HepG2 (cell line): ENCODE data around the gene KLKB1. TPM values are rescaled to one million over a fixed set of nuclear protein-coding genes. Genes with fewer than 3 reads are reported as not detected.

Experiments used
- ATF7-NPFF ChIP-seq: sonication (generic); formaldehyde crosslinking; IDR thresholded peaks from 2 replicates; pipeline ENCODE4 v1.8.1; 2023; ENCODE audit warnings: mild to moderate bottlenecking, low read depth, missing genetic modification reagents, moderate library complexity
- CBX5 ChIP-seq: sonication (generic); formaldehyde crosslinking; IDR thresholded peaks from 2 replicates; pipeline ENCODE4 v1.4.0; 2020; ENCODE audit warnings: missing genetic modification reagents, borderline replicate concordance
- RARA ChIP-seq: IDR thresholded peaks from 2 replicates; pipeline ENCODE4 v1.6.1; 2016; ENCODE audit warnings: missing genetic modification reagents, missing compliant biosample characterization
- SNAPC2 ChIP-seq: sonication (generic); formaldehyde crosslinking; IDR thresholded peaks from 2 replicates; pipeline ENCODE4 v1.8.1; 2022; ENCODE audit warnings: mild to moderate bottlenecking, missing genetic modification reagents
- SP4 ChIP-seq: sonication (generic); formaldehyde crosslinking; IDR thresholded peaks from 2 replicates; pipeline ENCODE4 v1.8.1; 2023; ENCODE audit warnings: mild to moderate bottlenecking, missing genetic modification reagents
- ZFYVE20 ChIP-seq: sonication (generic); formaldehyde crosslinking; IDR thresholded peaks from 2 replicates; pipeline ENCODE4 v1.8.0; 2023; ENCODE audit warnings: low read depth, mild to moderate bottlenecking, moderate library complexity, missing genetic modification reagents, borderline replicate concordance
- ZNF264 ChIP-seq: sonication (generic); formaldehyde crosslinking; IDR thresholded peaks from 2 replicates; pipeline ENCODE4 v1.4.0; 2020; ENCODE audit warnings: missing genetic modification reagents
- ZNF543 ChIP-seq: sonication (generic); formaldehyde crosslinking; IDR thresholded peaks from 2 replicates; pipeline ENCODE4 v1.4.0; 2020; ENCODE audit warnings: mild to moderate bottlenecking, missing genetic modification reagents
- ZNF549 ChIP-seq: sonication (generic); formaldehyde crosslinking; IDR thresholded peaks from 2 replicates; pipeline ENCODE4 v1.5.0; 2020; ENCODE audit warnings: missing genetic modification reagents
- ZNF569 ChIP-seq: sonication (generic); formaldehyde crosslinking; IDR thresholded peaks from 2 replicates; pipeline ENCODE4 v1.5.0; 2020; ENCODE audit warnings: mild to moderate bottlenecking, missing genetic modification reagents, moderate library complexity, borderline replicate concordance
- ZNF589 ChIP-seq: sonication (generic); formaldehyde crosslinking; conservative IDR thresholded peaks from 2 replicates; pipeline ENCODE4 v1.8.0; 2022; ENCODE audit warnings: mild to moderate bottlenecking, moderate library complexity, missing genetic modification reagents
- ZNF616 ChIP-seq: sonication (generic); formaldehyde crosslinking; IDR thresholded peaks from 2 replicates; pipeline ENCODE4 v1.5.0; 2020; ENCODE audit warnings: low read depth, mild to moderate bottlenecking, missing genetic modification reagents
- ZNF839 ChIP-seq: sonication (generic); formaldehyde crosslinking; IDR thresholded peaks from 2 replicates; pipeline ENCODE4 v1.4.0; 2020; ENCODE audit warnings: missing genetic modification reagents, mild to moderate bottlenecking, borderline replicate concordance
- polyA plus RNA-seq, 8 experiments: library from polyadenylated mRNA; depleted of rRNA in 3 of 8; stranded (reverse) in 7 of 8; unstranded in 1 of 8; fragments of >200 nt; fragmentation: Illumina TruSeq in 4 of 8; extraction: Trizol in 4 of 8; gene quantifications; 2 replicates each; pipeline versions ENCODE4 v1.2.1 to v1.2.3, GENCODE V29; 2011 to 2016; ENCODE audit warnings: low read depth in 4 of 8, missing spikeins in 1 of 8, mixed read lengths in 1 of 8; ENCODE audit not compliant: insufficient read depth in 1 of 8
- total RNA-seq, 5 experiments: library from RNA; depleted of rRNA; stranded (reverse); fragments of >200 nt; fragmentation: Illumina TruSeq; extraction: Trizol; gene quantifications; 2 replicates each; pipeline ENCODE4 v1.2.3, GENCODE V29; 2016; ENCODE audit warnings: low read depth in 1 of 5
- TF ChIP-seq, protein P1 (sequence below): sonication (generic); formaldehyde crosslinking; IDR thresholded peaks from 2 replicates; pipeline ENCODE4 v1.5.0; 2020; ENCODE audit warnings: missing genetic modification reagents
- TF ChIP-seq, protein P2 (sequence below): IDR thresholded peaks from 2 replicates; pipeline ENCODE4 v1.6.1; 2016; ENCODE audit warnings: mild to moderate bottlenecking, missing biosample characterization, missing genetic modification reagents
- TF ChIP-seq, protein P3 (sequence below): IDR thresholded peaks from 2 replicates; pipeline ENCODE4 v1.6.1; 2016
- TF ChIP-seq, protein P4 (sequence below): sonication (generic); formaldehyde crosslinking; IDR thresholded peaks from 2 replicates; pipeline ENCODE4 v1.4.0; 2020; ENCODE audit warnings: missing genetic modification reagents
- TF ChIP-seq, protein P5 (sequence below): sonication (generic); formaldehyde crosslinking; IDR thresholded peaks from 2 replicates; pipeline ENCODE4 v1.8.0; 2022; ENCODE audit warnings: mild to moderate bottlenecking, missing genetic modification reagents
- TF ChIP-seq, protein P6 (sequence below): sonication (generic); formaldehyde crosslinking; IDR thresholded peaks from 2 replicates; pipeline ENCODE4 v1.4.0; 2020; ENCODE audit warnings: missing genetic modification reagents
- TF ChIP-seq, protein P7 (sequence below): sonication (generic); formaldehyde crosslinking; IDR thresholded peaks from 2 replicates; pipeline ENCODE4 v1.5.1; 2020; ENCODE audit warnings: missing genetic modification reagents, mild to moderate bottlenecking, borderline replicate concordance
- TF ChIP-seq, protein P8 (sequence below): IDR thresholded peaks from 2 replicates; pipeline ENCODE4 v1.6.1; 2016

The KLKB1 gene
- total and polyA plus RNA-seq, 2 of the 13 experiments (the other 11 are each of a cell fraction or from before 2014, with no cell fraction given), result 0.26 to 0.49 TPM

DNA sequence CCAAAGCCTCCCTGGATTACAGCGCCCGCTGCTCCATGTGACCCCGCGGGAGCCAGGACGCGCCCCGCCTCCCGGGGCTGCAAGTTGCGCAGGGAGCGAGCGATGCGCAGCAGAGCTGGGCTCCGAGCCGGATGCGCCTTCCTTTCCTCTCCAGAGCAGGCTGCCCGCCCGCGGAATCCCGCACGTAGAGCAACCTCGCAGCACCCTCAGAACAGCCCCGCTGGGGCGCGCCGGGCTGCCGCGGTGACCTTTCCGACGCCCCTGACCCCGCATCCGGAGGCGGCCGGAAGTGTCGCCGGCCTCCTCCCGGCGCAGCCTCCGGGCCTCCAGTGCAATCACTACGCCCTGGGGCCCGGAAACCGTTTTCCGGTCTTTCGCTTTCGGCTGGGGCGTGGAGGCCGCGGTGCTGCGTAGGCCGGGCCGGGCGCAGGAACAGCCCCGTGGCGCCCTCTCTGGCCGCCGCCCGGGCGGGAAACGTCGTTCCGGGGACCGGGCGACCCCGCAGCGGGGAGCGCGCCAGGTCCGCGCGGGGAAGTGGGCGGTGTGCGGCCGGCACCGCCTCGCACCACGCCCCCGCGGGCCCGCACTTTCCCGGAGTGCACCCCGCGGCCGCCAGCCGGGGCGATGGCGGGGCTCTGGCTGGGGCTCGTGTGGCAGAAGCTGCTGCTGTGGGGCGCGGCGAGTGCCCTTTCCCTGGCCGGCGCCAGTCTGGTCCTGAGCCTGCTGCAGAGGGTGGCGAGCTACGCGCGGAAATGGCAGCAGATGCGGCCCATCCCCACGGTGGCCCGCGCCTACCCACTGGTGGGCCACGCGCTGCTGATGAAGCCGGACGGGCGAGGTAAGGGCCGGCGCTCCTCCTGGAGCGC lies 35.9 kb upstream of the KLKB1 start, which contains the start of gene CYP4V2 (continued):
- TF ChIP-seq, protein P1, sequence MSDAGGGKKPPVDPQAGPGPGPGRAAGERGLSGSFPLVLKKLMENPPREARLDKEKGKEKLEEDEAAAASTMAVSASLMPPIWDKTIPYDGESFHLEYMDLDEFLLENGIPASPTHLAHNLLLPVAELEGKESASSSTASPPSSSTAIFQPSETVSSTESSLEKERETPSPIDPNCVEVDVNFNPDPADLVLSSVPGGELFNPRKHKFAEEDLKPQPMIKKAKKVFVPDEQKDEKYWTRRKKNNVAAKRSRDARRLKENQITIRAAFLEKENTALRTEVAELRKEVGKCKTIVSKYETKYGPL (CRISPR knock-in tag), result 0 out of 2 replicates have a peak, but pooled peaks have one; percentile 33
- TF ChIP-seq, protein P2, sequence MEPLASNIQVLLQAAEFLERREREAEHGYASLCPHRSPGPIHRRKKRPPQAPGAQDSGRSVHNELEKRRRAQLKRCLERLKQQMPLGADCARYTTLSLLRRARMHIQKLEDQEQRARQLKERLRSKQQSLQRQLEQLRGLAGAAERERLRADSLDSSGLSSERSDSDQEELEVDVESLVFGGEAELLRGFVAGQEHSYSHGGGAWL, result peak; percentile 24; the same call in 1 of the 2 replicates
- TF ChIP-seq ZFYVE20 (CRISPR knock-in tag) (no peak), CBX5 (CRISPR knock-in tag) (0 out of 2 replicates have a peak, but pooled peaks have one; percentile 41), ZNF616 (CRISPR knock-in tag) (0 out of 2 replicates have a peak, but pooled peaks have one; percentile 30), ZNF589 (CRISPR knock-in tag) (peak; percentile 67), ATF7-NPFF (peak; percentile 82), SP4 (CRISPR knock-in tag) (peak; percentile 72; the same call in 1 of the 2 replicates), ZNF543 (CRISPR knock-in tag) (no peak), ZNF264 (CRISPR knock-in tag) (no peak), ZNF549 (CRISPR knock-in tag) (no peak), ZNF569 (CRISPR knock-in tag) (no peak), ZNF839 (CRISPR knock-in tag) (no peak), RARA (CRISPR knock-in tag) (peak; percentile 68), SNAPC2 (CRISPR knock-in tag) (peak; percentile 83; the same call in 1 of the 2 replicates)
- TF ChIP-seq, protein P3, sequence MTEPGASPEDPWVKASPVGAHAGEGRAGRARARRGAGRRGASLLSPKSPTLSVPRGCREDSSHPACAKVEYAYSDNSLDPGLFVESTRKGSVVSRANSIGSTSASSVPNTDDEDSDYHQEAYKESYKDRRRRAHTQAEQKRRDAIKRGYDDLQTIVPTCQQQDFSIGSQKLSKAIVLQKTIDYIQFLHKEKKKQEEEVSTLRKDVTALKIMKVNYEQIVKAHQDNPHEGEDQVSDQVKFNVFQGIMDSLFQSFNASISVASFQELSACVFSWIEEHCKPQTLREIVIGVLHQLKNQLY (CRISPR knock-in tag), result no peak
- TF ChIP-seq, protein P4, sequence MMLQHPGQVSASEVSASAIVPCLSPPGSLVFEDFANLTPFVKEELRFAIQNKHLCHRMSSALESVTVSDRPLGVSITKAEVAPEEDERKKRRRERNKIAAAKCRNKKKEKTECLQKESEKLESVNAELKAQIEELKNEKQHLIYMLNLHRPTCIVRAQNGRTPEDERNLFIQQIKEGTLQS (CRISPR knock-in tag), result no peak; the same call in 1 of the 2 replicates
- TF ChIP-seq, protein P5, sequence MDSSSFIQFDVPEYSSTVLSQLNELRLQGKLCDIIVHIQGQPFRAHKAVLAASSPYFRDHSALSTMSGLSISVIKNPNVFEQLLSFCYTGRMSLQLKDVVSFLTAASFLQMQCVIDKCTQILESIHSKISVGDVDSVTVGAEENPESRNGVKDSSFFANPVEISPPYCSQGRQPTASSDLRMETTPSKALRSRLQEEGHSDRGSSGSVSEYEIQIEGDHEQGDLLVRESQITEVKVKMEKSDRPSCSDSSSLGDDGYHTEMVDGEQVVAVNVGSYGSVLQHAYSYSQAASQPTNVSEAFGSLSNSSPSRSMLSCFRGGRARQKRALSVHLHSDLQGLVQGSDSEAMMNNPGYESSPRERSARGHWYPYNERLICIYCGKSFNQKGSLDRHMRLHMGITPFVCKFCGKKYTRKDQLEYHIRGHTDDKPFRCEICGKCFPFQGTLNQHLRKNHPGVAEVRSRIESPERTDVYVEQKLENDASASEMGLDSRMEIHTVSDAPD, result no peak
- TF ChIP-seq, protein P6, sequence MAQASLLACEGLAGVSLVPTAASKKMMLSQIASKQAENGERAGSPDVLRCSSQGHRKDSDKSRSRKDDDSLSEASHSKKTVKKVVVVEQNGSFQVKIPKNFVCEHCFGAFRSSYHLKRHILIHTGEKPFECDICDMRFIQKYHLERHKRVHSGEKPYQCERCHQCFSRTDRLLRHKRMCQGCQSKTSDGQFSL, result no peak
- TF ChIP-seq, protein P7, sequence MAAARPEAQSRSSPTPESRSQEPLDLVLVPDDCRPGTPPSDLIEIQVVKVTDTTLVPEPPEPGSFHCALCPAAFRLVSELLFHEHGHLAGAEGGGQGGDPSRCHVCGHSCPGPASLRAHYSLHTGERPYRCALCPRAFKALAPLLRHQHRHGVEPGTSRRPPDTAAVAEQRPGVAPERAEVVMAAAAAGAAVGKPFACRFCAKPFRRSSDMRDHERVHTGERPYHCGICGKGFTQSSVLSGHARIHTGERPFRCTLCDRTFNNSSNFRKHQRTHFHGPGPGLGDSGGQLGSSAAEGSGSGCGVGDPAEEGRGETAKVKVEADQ, result peak; percentile 53; the same call in 1 of the 2 replicates
- TF ChIP-seq, protein P8, sequence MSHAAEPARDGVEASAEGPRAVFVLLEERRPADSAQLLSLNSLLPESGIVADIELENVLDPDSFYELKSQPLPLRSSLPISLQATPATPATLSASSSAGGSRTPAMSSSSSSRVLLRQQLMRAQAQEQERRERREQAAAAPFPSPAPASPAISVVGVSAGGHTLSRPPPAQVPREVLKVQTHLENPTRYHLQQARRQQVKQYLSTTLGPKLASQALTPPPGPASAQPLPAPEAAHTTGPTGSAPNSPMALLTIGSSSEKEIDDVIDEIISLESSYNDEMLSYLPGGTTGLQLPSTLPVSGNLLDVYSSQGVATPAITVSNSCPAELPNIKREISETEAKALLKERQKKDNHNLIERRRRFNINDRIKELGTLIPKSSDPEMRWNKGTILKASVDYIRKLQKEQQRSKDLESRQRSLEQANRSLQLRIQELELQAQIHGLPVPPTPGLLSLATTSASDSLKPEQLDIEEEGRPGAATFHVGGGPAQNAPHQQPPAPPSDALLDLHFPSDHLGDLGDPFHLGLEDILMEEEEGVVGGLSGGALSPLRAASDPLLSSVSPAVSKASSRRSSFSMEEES (CRISPR knock-in tag), result peak; percentile 25; the same call in 1 of the 2 replicates
